NB4 (cell line): Measurements from ENCODE around the gene RANGRF.

ENCODE experiments used
- CTCF ChIP-seq: IDR thresholded peaks from one replicate; pipeline ENCODE4 v1.5.1; 2012; ENCODE audit warnings: low read depth, low read length
- MYC ChIP-seq: IDR thresholded peaks from 2 replicates; pipeline ENCODE4 v1.6.1; 2011; ENCODE audit warnings: low read depth, low read length
- POLR2A ChIP-seq: IDR thresholded peaks from 2 replicates; pipeline ENCODE4 v1.6.1; 2011; ENCODE audit warnings: mild to moderate bottlenecking; ENCODE audit not compliant: insufficient read length; ENCODE audit errors: extremely low read depth

- no peak for TF ChIP-seq CTCF
- TF ChIP-seq POLR2A = no peak
- no peak for TF ChIP-seq MYC
Observed at GRCh38 chr17:8333281-8333680, 44.8 kb downstream of the RANGRF start.
